SK-N-SH (cell line): Measurements from ENCODE around the gene GALNT17.

Experiments
- CTCF ChIP-seq: fragments of 200-600 bp; sonication (generic); IDR thresholded peaks from 2 replicates; pipeline ENCODE4 v1.6.1; 2017; ENCODE audit warnings: antibody characterized with exemption, mild to moderate bottlenecking, moderate library complexity
- ELF1 ChIP-seq: IDR thresholded peaks from 2 replicates; pipeline ENCODE4 v1.4.0; 2012
- EP300 ChIP-seq, 2 experiments: IDR thresholded peaks; 2 replicates each; pipeline versions ENCODE4 v1.4.0 to v1.6.1; 2012; ENCODE audit warnings: borderline replicate concordance in 1 of 2, low read depth in 1 of 2, low read length in 1 of 2
- EZH2phosphoT487 ChIP-seq: fragments of 200-600 bp; sonication (generic); IDR thresholded peaks from 2 replicates; pipeline ENCODE4 v1.6.1; 2017; ENCODE audit warnings: low read depth, mixed run types, mild to moderate bottlenecking, antibody characterized with exemption, moderate library complexity, borderline replicate concordance
- FOXM1 ChIP-seq: IDR thresholded peaks from 2 replicates; pipeline ENCODE4 v1.4.0; 2012; ENCODE audit warnings: low read depth, mild to moderate bottlenecking
- GABPA ChIP-seq: IDR thresholded peaks from 2 replicates; pipeline ENCODE4 v1.4.0; 2012; ENCODE audit warnings: low read depth, mild to moderate bottlenecking
- MEF2A ChIP-seq: IDR thresholded peaks from 2 replicates; pipeline ENCODE4 v1.4.0; 2012; ENCODE audit warnings: low read depth, borderline replicate concordance
- NFIC ChIP-seq: IDR thresholded peaks from 2 replicates; pipeline ENCODE4 v1.4.0; 2012; ENCODE audit warnings: borderline replicate concordance
- RAD21 ChIP-seq: IDR thresholded peaks from 2 replicates; pipeline ENCODE4 v1.6.1; 2012; ENCODE audit warnings: mild to moderate bottlenecking, low read length
- SIN3A ChIP-seq: IDR thresholded peaks from 2 replicates; pipeline ENCODE4 v1.6.1; 2012; ENCODE audit warnings: low read depth, mild to moderate bottlenecking, low read length, moderate library complexity, borderline replicate concordance
- TF ChIP-seq, protein P1 (sequence below): IDR thresholded peaks from 2 replicates; pipeline ENCODE4; 2012

DNA sequence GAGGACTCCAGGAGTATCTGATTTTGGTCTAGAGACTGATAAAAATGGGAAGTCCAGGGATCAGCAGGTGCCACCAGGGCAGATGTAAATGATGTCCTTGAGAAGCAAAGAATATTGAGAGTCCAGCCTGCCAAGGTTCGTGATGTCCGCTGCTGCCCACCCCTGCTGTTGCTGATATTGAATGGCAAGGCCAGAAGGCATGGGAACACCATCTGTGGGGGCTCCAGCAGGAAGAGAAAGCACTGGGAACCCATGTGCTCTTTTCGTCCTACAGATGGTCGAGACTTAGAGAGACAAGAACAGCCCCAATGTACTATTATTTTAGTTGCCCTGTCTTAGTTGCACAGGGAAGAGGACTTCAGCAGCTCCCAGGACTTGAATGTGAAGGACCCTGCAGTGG is 363.9 kb downstream of the GALNT17 start:
- TF ChIP-seq FOXM1 (no peak), MEF2A (no peak), NFIC (no peak), EZH2phosphoT487 (no peak), CTCF (no peak), SIN3A (no peak), RAD21 (no peak), EP300 (IDR thresholded peaks at IDR 0.05; ENCODE audit: borderline replicate concordance in 1 of 2, low read depth in 1 of 2, low read length in 1 of 2) (no peak), ELF1 (no peak), GABPA (no peak)
- TF ChIP-seq, protein P1, sequence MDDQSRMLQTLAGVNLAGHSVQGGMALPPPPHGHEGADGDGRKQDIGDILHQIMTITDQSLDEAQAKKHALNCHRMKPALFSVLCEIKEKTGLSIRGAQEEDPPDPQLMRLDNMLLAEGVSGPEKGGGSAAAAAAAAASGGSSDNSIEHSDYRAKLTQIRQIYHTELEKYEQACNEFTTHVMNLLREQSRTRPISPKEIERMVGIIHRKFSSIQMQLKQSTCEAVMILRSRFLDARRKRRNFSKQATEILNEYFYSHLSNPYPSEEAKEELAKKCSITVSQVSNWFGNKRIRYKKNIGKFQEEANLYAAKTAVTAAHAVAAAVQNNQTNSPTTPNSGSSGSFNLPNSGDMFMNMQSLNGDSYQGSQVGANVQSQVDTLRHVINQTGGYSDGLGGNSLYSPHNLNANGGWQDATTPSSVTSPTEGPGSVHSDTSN, result no peak
